ENCODE data around the gene ZMIZ1.
"Not testable (repeated sequence)": the region's sequence is repeated elsewhere in the genome, so short reads cannot be mapped to it uniquely, and the experiment has no call there.

ZMIZ1 gene

DNA sequence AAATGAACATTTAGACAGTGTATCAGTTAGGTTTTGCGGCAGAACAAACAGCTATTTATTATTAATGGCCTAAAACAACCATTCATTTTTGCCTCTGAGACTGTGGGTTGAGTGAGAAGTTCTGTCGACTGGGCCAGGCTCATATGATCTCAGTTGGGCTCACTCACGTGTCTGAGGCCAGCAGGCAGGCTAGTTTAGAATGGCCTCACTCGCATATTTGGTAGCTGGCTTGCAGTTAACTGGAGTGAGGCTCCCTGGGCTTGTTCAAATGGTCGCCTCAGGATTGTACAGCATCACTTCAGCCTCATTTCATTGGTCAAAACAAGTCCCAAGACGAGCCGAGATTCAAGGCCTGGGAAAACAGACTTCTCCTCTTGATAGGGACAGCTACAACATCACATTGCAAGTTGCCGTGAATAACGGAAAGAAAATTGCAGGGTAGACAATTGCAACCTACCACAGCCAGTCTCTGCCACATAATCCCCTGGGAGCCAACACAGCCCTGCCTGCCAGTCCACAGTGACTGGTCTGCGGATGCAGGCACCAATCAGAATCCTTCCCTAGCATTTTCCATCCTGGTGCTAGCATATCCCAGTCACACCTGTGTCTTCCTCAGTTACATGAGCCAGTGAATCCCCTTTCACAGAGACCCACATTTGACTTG is 255.4 kb downstream of the ZMIZ1 start:
- DNase-seq (ENCODE audit: low spot score), result no peak

DNA sequence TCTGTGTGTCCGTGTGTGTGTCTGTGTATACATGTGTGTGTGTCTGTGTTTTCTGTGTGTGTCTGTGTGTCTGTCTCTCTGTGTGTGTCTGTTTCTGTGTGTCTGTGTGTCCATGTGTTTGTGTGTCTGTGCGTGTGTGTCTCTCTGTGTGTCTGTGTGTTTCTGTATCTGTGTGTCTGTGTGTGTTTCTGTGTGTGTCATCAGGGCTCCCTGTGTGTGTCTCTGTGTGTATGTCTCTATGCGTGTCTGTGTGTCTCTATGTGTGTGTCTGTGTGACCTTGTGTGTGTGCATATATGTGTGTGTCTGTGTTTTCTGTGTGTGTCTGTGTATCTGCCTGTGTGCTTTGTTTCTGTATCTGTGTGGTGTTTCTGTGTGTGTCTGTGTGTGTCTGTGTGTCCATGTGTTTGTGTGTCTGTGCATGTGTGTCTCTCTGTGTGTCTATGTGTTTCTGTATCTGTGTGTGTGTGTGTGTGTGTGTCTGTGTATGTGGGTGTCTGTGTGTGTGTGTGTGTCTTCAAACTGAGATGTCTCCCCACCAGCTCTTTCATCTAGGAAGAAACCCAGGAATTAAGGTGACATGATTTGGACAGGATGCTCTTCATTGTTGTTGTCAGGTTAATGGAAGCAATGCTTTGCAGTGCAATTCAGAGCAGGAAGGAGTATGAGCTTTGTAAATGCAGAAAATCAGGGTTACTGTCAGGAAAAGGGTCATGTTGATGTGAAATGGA is 257.8 kb downstream of the ZMIZ1 start:
- DNase-seq (ENCODE audit: low spot score), result no peak

DNA sequence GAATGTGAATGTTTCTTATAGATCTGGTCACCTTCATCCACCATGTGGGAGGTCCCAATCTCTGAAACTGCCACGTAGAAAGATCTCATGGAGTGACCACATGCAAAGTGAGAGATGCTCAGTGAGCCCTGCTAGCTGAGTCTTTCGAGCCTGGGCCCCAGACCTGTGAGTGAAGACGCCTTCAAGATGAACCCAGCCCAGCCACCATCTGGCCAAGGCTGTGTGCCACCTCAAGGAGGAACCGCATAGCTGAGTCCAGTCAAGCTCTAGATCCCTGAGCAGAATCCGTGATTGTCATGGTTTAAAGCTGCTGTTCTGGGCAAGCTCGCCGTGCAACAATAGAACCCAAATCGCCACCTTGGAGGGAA is 258.3 kb downstream of the ZMIZ1 start:
- DNase-seq (ENCODE audit: low spot score), result no peak

DNA sequence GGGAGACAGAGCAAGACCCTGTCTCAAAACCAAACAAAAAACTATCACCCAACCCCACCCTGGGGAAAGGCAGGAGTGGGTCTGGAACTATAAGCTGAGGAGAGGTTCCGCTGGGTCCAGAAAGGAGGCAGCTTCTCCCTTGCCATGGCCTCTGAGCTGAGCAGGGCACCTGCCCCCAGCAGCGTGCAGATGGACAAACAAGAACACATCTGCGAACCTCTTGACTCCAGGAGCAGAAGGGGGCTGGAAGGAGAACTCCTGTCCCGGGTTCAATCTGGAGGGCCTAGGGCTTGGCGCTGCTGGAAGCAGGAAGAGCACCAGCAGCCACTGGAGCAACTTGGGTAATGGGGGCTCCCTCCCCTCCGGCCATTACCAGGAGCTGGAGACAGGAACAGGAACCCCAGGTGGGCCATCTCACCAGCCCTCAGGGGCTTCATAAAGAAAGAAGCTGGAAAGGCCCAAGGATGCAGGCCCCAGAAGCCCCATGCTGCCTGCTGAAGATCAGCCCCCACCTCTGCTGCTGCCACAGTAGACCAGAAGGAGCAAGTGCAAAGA is 259.5 kb downstream of the ZMIZ1 start:
- no peak for DNase-seq (ENCODE audit: low spot score)

DNA sequence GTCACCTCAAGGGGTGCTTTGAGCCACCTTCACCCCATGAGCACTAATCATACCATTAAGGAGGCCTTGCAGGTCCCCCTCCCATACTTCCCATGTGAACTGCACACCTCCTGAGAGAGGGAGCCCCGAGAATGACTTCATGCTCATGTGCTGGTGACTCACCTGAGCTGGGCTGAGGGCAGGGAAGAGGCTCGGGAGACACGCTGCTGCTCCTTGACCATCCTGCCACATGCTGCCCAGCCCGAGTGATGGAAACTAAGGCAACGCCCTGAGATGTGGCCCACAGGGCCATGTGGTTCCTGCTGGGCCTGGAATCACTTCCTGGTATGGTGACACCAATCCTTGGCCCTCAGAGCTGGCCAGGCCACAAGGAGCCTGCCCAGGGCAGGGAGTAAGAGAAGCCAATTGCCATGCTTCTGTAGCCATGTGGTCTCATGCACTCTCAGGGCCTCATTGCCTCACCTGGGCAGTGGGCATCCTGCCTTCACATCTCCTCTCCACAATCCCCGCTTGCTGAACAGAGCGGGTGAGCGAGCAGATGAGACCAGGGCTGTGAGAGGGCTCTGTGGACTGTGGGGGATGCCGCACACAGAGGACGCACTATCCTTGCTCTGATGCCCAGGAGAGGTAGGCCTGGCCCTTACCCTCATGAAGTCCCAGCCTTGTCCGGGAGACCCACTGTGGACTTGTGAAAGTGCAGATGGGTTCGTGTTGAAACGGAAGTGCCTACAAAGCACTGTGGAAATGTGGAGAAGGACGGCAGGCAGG is 260.2 kb downstream of the ZMIZ1 start:
- no peak for DNase-seq (ENCODE audit: low spot score)

DNA sequence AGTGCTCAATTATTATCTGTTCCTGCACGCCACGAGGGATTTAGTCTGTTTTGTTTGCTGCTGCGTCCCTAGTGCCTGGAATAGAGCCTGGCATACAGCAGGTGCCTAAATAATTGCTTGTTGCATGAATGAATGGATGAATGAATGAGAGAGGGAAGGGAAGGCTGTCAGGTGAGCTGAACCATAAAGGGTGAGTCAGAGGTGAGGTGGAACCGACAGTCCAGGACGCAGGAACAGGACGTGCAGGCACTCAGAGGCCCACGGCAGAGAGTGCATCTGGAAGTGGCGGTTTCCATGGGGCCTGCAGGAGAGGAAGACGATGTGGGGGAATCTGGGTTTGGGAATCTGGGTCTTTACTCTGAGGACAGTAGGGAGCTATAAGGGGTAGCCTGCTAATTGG is 260.8 kb downstream of the ZMIZ1 start:
- no peak for DNase-seq (ENCODE audit: low spot score)

DNA sequence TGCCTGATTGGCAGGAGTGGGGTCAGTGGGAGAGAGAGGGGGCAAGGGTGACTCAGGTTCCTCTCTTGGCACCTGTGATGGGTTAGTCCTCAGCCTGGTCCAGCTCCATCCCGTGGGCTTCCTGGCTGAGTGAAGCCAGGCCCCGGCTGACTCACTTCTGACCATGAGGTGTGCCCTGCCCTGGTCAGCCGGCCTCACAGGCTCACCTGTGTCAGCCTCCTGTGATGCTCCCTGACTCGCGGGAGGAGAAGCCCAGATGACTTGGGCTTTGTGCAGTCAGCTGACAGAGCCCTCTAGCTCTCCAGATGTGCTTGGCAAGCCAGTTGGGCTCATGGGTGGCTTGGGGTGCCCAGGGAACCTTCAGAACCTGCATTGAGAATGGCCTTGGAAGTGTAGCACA is 262.5 kb downstream of the ZMIZ1 start:
- no peak for DNase-seq (ENCODE audit: low spot score)

DNA sequence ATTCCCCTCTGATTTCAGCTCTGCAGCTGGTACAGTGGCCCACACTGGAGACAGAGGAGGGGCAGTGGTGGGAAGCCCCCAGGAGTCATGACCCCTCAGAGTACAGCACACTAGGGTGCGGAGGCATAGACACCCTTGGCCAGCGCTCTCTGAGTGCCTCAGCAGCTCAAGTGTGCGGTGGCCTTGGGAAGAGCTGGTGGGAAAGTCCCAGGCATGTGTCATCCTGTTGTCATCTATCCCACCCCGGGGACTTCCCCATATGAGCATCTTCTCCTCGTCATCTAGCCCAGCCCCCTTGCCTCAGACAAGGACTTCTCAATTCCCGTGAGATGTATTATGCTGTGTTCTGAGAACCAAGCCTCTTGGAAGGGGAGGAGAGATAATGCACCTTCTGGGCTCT is 262.9 kb downstream of the ZMIZ1 start:
- peak; percentile 80 for DNase-seq (ENCODE audit: low spot score)

DNA sequence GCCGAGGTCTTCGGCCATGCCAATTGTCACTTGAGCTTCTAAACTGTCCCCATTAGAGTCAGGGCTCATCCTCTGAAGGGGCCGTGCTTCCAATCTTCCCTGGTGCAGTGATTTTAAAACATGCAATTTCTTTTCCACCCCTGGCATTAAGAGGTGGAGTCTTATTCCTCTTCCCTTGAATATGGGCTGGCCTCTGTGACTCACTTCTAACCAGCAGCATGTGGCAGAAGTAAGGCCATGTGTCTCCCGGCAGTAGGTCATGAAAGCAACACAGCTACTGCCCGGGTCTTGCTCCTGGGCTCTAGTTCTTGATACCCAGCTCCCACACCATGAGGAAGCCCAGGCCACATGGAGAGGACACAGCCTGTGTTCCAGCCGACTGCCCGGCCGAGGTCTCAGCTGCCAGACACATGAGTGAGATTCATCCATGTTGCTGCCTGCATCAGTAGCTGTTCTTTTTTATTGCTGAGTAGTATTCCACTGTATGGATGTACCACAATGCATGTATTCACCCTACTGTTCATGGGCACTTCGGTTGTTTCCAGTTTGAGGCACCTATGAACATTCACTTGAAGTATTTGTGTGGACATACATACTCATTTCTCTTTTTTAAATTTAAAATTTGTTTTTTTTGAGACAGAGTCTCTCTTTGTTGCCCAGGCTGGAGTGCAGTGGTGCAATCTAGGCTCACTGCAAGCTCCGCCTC is 264.0 kb downstream of the ZMIZ1 start:
- not testable (repeated sequence) for DNase-seq (ENCODE audit: low spot score)

DNA sequence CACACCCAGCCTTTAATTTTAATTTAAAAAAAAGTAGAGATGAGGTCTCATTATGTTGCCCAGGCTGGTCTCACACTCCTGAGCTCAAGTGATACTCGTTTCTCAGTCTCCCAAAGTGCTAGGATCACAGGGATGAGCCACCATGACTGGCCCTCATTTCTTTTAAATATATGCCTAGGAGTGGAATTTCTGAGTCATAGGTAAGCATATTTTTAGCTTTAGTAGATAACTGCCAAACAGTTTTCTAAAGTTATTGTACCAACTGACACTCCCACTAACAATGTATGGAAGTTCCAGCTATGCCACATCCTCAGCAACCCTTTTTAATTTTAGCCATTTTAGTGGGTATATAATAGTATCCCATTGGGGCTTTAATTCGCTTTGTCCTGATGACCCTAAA is 264.7 kb downstream of the ZMIZ1 start:
- DNase-seq (ENCODE audit: low spot score), result no peak

DNA sequence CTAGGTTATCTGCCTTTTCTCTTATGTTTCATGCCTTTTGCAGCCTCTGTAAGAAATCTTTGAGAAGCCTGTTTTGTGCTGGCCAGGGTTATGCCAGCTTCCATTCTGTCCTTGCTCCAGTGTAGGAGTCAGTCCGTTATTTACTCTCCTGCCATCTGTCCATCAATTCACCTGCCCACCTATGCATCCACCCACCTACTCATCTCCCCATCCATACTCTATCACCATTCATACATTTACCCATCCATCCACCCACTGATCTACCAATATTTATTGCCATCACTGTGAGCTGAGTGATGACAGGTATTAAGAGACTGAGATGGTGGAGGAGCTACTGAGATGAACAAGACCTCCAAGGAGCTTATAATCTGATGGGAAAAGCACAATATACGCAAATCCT is 265.8 kb downstream of the ZMIZ1 start:
- DNase-seq (ENCODE audit: low spot score), result no peak

DNA sequence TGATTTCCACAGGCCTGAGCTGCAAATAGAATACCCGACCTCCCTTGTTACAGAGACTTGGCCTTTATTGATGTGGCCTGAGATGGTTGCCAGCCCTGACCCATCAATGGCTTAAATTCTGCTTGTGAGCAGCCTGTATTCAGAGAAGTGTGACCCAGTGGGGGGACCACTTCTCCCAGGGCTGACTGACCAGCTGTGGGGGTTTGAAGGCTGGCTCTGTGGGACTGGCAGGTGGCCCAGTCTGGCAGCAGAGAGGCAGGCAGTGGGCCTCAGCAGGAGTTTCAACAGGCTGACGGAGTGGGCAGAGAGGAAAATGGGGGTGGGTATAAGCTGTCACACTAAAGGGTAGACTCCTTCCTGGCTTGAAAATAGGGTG is 266.3 kb downstream of the ZMIZ1 start:
- no peak for DNase-seq (ENCODE audit: low spot score)

DNA sequence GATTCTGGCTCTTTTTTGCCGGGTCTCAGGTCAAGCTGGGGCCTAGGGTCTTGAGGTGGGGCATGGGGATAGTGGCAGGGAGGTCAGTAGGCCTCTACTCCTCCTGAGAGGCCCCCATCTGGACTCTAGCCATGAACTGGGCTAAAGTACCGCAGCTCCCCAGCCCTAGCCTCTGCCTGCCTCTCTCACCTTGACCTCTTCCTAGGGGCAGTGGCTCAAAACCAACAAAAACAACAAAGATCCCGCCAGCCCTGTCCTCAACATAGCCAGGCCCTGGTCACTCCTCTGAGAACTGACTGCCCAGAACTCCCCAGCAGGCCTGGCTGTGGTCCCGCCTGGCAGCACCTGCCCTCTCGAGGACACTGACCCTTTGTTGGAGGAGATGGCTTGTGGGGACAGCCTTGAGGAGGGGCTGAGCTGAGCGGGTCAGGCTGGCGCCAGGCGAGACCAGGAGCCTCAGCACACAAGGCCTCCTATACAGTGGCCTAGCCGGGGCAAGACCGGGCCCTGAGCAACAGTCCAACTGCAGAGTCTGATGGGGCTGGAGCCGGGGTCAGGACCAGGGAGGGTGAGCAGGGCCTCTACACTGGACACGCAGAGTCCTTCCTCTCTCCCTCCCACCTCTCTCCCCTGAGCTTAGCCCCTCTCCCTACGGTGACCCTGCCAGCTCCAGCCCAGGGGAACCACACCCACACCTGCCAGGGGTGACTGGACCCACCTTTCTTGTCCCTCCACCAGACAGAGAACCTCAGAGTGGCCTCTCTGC is 266.9 kb downstream of the ZMIZ1 start:
- no peak for DNase-seq (ENCODE audit: low spot score)

DNA sequence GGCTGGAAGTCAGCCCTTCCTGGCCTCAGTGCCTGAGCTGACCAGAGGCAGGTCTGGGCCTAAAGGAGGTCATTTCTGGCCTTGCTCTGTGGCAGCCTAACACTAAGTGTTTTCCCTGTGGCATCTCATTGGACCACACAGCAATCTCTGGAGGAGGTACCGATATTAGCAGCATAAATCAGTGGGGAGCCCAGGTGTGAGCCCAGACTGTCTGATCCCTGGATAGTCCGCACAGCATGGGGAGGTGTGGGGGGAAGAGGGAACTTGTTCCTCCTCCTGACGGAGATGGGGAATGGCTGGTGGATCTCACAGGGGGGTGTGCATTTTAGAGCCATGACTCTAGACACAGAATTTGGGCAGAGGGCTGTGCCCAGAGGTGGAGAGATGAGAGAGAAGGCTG is 267.5 kb downstream of the ZMIZ1 start:
- no peak for DNase-seq (ENCODE audit: low spot score)

DNA sequence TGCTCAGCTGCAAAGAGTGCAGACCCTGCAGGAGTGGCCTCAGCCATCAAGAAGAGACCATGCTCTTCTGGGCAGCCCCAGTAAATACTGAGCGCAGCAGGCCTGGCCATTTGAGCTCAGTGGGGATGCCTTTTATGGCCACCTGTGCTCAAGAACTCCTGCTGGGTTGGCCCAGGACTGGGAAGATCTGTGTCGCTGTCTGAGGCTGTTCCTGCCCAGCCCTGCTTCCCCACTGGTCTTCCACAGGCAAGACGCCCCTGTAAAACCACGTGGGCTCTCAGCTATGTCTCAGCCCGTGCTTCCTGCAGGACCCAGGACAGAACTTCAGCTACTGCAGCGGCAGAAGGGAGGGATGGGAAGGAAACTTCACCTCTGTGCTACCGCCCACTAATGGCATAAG is 268.0 kb downstream of the ZMIZ1 start:
- DNase-seq (ENCODE audit: low spot score), result no peak

DNA sequence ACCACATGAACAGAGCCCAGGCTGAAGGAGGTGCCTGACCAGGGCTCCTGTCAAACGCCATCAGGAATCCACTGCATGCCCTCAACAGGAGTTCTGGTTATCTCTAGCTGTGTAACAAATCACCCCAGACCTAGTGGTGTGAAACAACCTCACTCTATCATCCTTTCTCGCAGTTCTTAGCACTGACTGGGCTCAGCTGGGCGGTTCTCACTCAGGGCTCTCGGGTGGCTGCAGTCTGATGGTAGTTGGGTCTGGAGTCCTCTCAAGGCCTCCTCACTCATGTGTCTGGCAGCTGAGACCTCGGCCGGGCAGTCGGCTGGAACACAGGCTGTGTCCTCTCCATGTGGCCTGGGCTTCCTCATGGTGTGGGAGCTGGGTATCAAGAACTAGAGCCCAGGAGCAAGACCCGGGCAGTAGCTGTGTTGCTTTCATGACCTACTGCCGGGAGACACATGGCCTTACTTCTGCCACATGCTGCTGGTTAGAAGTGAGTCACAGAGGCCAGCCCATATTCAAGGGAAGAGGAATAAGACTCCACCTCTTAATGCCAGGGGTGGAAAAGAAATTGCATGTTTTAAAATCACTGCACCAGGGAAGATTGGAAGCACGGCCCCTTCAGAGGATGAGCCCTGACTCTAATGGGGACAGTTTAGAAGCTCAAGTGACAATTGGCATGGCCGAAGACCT is 269.2 kb downstream of the ZMIZ1 start:
- DNase-seq (ENCODE audit: low spot score), result not testable (repeated sequence)

DNA sequence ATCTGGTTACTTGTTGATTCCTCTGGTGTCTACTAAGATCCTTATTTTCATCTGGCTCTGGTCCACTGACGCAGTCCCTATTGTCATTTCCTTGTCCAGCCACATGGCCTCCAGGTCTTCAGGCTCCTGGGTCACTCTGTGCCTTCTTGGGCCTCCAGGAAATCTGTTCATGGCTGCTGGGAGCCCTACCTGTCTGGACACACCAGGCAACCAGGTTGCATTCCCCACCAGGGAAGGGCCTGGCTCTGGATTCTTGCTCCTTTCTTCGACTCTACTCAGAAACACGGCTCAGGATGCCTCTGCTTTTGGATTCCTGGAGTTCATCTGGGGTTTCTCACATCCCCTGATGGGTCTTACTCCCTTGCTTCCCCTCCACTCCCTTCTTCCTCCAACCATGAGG is 270.5 kb downstream of the ZMIZ1 start:
- DNase-seq (ENCODE audit: low spot score), result no peak

DNA sequence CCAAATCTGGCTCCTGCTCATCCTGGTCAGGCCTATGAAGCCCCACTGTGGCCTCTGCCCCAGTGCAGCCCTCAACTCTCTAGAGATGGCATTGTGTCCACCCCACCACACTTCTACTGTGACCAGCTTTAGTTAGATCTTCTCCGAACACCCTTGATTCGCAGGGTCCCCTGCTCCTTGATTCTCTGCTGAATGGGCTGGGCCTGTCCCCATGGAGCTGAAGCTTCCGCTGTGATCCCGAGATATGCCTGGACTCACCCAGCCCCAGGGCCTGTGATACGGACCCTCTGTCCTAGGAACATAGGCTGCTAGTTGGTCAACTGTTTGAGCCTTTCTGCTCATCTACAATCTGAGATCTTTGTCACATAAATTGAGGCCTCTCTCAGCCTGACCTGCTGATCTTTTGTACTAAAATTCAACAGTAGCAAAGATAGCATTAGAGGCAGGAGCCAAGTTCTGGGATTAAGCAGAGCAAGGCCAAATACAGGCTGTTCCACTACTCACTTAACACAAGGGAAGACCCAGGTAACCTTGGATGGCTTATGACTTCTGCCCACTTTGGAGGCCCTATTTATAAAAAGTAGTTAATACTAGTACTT is 272.0 kb downstream of the ZMIZ1 start:
- no peak for DNase-seq (ENCODE audit: low spot score)

DNA sequence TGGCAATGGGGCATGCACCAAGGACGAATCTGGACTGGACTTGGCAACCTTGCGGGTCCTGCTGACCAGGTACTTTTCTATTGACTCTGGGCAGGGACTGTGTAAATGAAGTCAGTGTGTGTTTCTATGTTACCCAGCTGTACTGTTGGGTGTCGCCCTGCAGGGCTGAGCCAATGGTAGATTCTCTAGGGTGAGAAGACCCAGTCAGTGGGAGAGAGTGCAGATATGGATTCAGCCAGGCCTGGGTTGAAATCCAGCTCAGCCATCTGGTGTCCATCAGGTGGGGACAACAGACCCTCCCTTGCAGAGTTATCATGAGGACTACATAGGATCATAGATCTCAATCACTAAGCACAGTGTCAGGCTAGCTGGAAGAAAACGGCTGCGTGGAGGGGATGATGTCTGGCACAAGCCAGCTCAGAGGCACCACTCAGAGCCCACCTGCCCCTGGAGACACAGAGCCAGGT is 273.6 kb downstream of the ZMIZ1 start:
- no peak for DNase-seq (ENCODE audit: low spot score)

DNA sequence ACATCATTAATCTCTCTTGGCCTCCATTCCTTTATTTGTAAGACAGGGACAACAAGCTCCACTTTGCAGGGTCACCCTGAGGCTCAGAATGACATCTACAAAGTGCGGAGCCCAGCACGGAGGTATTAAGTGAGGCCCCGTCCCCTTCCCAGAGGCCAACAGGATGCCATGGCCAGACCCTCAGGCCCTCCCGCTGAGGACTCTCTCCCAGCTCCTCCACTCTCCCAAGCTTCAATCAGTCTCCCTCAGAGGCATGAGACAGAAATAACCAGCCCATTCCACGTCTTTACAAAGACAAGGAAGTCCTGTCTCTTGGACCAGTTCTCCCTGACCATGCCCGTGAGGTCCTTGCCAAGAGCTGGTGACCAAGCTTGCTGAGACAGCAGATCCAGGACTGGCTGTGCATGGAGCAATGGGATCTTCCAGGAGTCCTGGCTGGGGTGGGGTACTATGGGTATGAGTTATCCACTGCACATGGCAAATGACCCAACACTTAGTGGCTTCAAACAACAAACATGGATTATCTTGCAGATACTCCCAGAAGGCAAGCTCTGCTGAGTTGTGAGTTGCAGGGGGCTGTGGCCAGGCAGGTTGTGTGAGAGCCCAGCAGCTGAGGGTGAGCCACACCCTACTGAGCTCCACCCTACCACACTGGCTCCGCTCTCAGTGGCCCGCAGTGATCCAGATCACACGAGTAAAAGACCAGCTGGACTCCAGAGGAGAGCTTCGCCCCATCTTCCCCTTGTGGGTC is 274.2 kb downstream of the ZMIZ1 start:
- no peak for DNase-seq (ENCODE audit: low spot score)
